ENCODE data around the gene FAM170B.

DNA sequence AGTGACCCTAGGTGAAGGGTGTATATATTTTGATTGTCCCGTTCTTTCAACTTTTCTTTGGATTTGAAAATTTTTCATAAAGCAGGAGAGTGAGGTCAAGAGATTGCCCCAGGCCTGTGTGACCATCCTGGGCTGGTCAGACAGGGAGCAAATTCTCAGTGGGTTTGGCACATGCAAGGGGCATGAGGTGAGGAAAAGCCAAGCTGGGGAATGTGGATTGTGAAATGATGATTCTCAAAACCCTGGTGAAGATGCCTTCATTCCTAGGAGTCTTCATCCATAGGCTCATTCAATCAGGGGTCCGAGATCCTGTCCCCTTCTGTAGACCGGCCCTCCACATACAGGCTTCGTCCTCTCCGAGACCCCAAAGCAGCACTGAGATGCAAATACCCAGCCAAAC, 27.0 kb upstream of the FAM170B start:
- TF ChIP-seq, protein P1, sequence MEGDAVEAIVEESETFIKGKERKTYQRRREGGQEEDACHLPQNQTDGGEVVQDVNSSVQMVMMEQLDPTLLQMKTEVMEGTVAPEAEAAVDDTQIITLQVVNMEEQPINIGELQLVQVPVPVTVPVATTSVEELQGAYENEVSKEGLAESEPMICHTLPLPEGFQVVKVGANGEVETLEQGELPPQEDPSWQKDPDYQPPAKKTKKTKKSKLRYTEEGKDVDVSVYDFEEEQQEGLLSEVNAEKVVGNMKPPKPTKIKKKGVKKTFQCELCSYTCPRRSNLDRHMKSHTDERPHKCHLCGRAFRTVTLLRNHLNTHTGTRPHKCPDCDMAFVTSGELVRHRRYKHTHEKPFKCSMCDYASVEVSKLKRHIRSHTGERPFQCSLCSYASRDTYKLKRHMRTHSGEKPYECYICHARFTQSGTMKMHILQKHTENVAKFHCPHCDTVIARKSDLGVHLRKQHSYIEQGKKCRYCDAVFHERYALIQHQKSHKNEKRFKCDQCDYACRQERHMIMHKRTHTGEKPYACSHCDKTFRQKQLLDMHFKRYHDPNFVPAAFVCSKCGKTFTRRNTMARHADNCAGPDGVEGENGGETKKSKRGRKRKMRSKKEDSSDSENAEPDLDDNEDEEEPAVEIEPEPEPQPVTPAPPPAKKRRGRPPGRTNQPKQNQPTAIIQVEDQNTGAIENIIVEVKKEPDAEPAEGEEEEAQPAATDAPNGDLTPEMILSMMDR (IDR thresholded peaks at IDR 0.05) = no peak
- no peak for TF ChIP-seq SIN3A (IDR thresholded peaks at IDR 0.05; ENCODE audit: borderline replicate concordance, low read depth, low read length)
- TF ChIP-seq RAD21 (IDR thresholded peaks at IDR 0.05; ENCODE audit: low read length) = no peak
- TF ChIP-seq, protein P2, sequence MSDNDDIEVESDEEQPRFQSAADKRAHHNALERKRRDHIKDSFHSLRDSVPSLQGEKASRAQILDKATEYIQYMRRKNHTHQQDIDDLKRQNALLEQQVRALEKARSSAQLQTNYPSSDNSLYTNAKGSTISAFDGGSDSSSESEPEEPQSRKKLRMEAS (IDR thresholded peaks at IDR 0.05; ENCODE audit: low read depth) = no peak
- no peak for TF ChIP-seq GABPA (IDR thresholded peaks at IDR 0.05; ENCODE audit: low read depth)
- no peak for TF ChIP-seq NRF1 (IDR thresholded peaks at IDR 0.05; ENCODE audit: low read depth, low read length)
- TF ChIP-seq EP300 (IDR thresholded peaks at IDR 0.05; ENCODE audit: borderline replicate concordance in 1 of 2, low read depth in 1 of 2, low read length in 1 of 2) = no peak
- TF ChIP-seq RFX5 (IDR thresholded peaks at IDR 0.05; ENCODE audit: low read length) = no peak
- no peak for TF ChIP-seq YY1 (IDR thresholded peaks at IDR 0.05; ENCODE audit: low read depth)

All from SK-N-SH (cell line).